Activated naive CD4-positive, alpha-beta T cell treated with anti-CD3 and anti-CD28 coated beads for 36 hours (primary cell): ENCODE data around the gene EXT2. TPM values are rescaled to one million over a fixed set of nuclear protein-coding genes. Genes with fewer than 3 reads are reported as not detected.
A peak's percentile ranks its signal among the peaks of the same experiment; 100 is the strongest.

Experiments
- CTCF ChIA-PET: fragments of 350-600 bp; sonication (Branson Sonifier 250); formaldehyde crosslinking; loops from one replicate; lab custom pipeline; 2021; ENCODE audit warnings: antibody characterized with exemption; lab: Charles Lee
- DNase-seq: peaks from one replicate; pipeline ENCODE4 v3.0.0-alpha.2; 2020
- H3K27ac Mint-ChIP-seq: one replicate; pipeline ENCODE4 v1.8.0; 2021; ENCODE audit warnings: mild to moderate bottlenecking, mixed read lengths
- H3K27me3 Mint-ChIP-seq: one replicate; pipeline ENCODE4 v1.8.0; 2021; ENCODE audit warnings: low read depth, mixed read lengths
- H3K36me3 Mint-ChIP-seq: one replicate; pipeline ENCODE4 v1.8.0; 2021; ENCODE audit warnings: low read depth, mixed read lengths
- H3K4me1 Mint-ChIP-seq: one replicate; pipeline ENCODE4 v1.8.0; 2021; ENCODE audit warnings: low read depth, mixed read lengths
- H3K4me3 Mint-ChIP-seq: one replicate; pipeline ENCODE4 v1.8.0; 2021; ENCODE audit warnings: mild to moderate bottlenecking, moderate library complexity, mixed read lengths
- H3K9me3 Mint-ChIP-seq: one replicate; pipeline ENCODE4 v1.8.0; 2021; ENCODE audit warnings: mixed read lengths
- intact Hi-C: fragments of 100-400 bp; cut with micrococcal nuclease; formaldehyde crosslinking; loops from one replicate; pipeline ENCODE4 v1.15.1; 2023
- total RNA-seq, 2 experiments: library from RNA; stranded (reverse); gene quantifications; one replicate each; pipeline ENCODE4 v1.2.3, GENCODE V29; 2021

EXT2 gene
- total RNA-seq, 2 experiments from 2014 or later: 23.8 to 26.2 TPM

GRCh38 chr11:44219830-44220796 lies 124.6 kb downstream of the EXT2 start:
- Mint-ChIP-seq H3K27me3 (no peaks in the 10 kb centered on the region), H3K4me1 (peaks cover 5% of the 10 kb centered on the region), H3K9me3 (no peaks in the 10 kb centered on the region), H3K4me3 (no peak overlapping the region), H3K36me3 (peaks cover 20% of the 10 kb centered on the region), H3K27ac (no peak overlapping the region)
- CTCF ChIA-PET: interaction anchor here (0.5 to 0.9 kb wide), 3 partner anchors 14 to 657 kb away, joined by 3 to 5 read pairs (median 3); no protein-coding TSS in a partner anchor
- intact Hi-C loops: no loop called here
- no peak for DNase-seq

- no peak for DNase-seq
- Mint-ChIP-seq H3K36me3 (peaks cover 20% of the 10 kb centered on the region), H3K9me3 (no peaks in the 10 kb centered on the region), H3K27me3 (no peaks in the 10 kb centered on the region), H3K4me1 (peaks cover 10% of the 10 kb centered on the region), H3K4me3 (no peak overlapping the region), H3K27ac (no peak overlapping the region)
- intact Hi-C loops: no loop called here
- CTCF ChIA-PET: interaction anchor here (0.5 kb wide), 1 partner anchor 86 kb away, joined by 4 read pairs; no protein-coding TSS in a partner anchor
These were observed 126.0 kb downstream of the EXT2 start for GRCh38 chr11:44221456-44221855.

GRCh38 chr11:44221992-44222391 lies 126.5 kb downstream of the EXT2 start:
- DNase-seq: no peak
- no peak overlapping the region for H3K27ac Mint-ChIP-seq
- no peaks in the 10 kb centered on the region for H3K27me3 Mint-ChIP-seq
- H3K36me3 Mint-ChIP-seq: peaks cover 18% of the 10 kb centered on the region
- no peak overlapping the region for H3K4me3 Mint-ChIP-seq
- CTCF ChIA-PET: no interaction called here
- intact Hi-C loops: no loop called here
- peaks cover 13% of the 10 kb centered on the region for H3K4me1 Mint-ChIP-seq
- H3K9me3 Mint-ChIP-seq: no peaks in the 10 kb centered on the region

GRCh38 chr11:44223238-44223637 lies 127.8 kb downstream of the EXT2 start:
- no peaks in the 10 kb centered on the region for H3K9me3 Mint-ChIP-seq
- H3K4me3 Mint-ChIP-seq: no peak overlapping the region
- DNase-seq: no peak
- peaks cover 15% of the 10 kb centered on the region for H3K36me3 Mint-ChIP-seq
- CTCF ChIA-PET: no interaction called here
- H3K4me1 Mint-ChIP-seq: peaks cover 16% of the 10 kb centered on the region
- no peaks in the 10 kb centered on the region for H3K27me3 Mint-ChIP-seq
- intact Hi-C loops: no loop called here
- no peak overlapping the region for H3K27ac Mint-ChIP-seq

DNA sequence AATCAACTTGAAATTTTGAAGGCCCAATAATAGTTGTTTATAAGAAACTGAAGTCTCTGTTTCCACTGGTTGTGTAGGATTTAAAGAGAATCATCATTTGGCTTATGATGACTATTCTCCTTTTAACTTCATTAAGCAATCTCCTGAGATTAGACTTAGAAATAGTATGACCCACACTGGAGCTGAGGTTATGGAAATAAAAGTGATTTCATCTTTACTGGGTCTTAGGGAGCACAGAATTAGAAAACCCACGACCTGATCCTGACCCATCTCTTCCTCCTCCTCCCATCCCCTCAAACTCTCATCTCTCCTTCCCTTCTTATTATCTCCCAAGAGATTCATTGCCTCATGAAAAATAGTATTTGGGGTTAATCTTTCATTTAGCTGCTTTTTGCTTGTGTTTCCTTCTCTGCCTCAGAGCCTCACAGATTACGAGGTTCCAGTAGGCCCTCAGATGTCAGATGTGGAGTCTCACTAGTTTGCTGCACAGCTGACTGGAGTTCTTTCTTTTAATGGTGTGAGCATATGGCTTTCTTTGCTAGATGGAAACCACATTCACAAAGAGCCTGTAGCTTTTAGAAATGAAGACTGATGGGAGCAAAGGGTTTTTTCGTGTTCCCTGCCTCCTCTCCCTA lies 129.5 kb downstream of the EXT2 start:
- H3K36me3 Mint-ChIP-seq: peaks cover 11% of the 10 kb centered on the region
- no peak for DNase-seq
- CTCF ChIA-PET: no interaction called here
- no peaks in the 10 kb centered on the region for H3K9me3 Mint-ChIP-seq
- H3K27me3 Mint-ChIP-seq: no peaks in the 10 kb centered on the region
- intact Hi-C loops: no loop called here
- H3K4me3 Mint-ChIP-seq: no peak overlapping the region
- no peak overlapping the region for H3K27ac Mint-ChIP-seq
- peaks cover 16% of the 10 kb centered on the region for H3K4me1 Mint-ChIP-seq

GRCh38 chr11:44226490-44226889 lies 131.0 kb downstream of the EXT2 start:
- Mint-ChIP-seq H3K9me3 (no peaks in the 10 kb centered on the region), H3K27ac (no peak overlapping the region), H3K27me3 (no peaks in the 10 kb centered on the region), H3K4me3 (no peak overlapping the region), H3K36me3 (peaks cover 5% of the 10 kb centered on the region), H3K4me1 (peaks cover 16% of the 10 kb centered on the region)
- no peak for DNase-seq
- CTCF ChIA-PET: no interaction called here
- intact Hi-C loops: no loop called here

DNA sequence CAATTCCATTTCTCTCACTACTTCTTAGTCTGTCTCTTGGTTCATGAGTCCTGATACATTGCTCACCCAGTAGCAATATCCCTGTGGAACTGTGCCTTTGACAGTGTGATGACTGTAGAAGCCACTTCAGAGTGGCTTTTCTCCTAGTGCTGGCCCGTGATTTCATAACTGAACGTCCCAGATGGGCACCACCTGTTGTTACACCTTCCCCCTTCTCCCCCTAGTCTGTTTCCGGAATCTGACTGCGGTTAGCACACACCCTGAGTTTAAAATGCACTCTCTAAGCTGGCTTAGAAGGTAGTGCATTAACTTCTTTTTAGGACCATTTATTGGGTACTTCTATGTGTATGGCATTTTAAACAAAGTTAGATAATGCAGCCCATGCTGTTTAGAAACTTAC lies 131.5 kb downstream of the EXT2 start:
- peak; percentile 10 for DNase-seq
- intact Hi-C loops: no loop called here
- Mint-ChIP-seq H3K4me3 (no peak overlapping the region), H3K4me1 (peaks cover 16% of the 10 kb centered on the region), H3K9me3 (no peaks in the 10 kb centered on the region), H3K27ac (no peak overlapping the region), H3K27me3 (no peaks in the 10 kb centered on the region), H3K36me3 (peaks cover 2% of the 10 kb centered on the region)
- CTCF ChIA-PET: no interaction called here

DNA sequence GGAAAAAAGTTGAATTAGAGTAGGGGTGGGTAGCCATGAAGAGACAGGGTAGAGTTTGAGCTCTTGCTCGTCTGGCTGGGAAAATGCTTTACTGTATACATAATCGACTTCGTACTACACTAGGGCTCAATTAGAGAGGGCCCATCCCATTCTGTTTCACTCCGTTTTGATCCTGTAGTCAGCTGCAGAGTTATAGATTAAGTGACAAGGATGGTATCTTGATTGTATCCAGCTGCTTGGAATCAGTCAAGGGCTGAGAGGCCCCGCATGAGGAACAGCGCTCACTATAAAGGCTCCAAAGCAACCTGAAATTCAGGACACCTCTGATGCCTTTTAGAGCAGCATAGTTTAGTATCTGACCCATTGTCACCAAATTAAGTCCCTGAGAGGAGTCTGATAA lies 132.9 kb downstream of the EXT2 start:
- Mint-ChIP-seq H3K4me1 (peaks cover 16% of the 10 kb centered on the region), H3K27me3 (no peaks in the 10 kb centered on the region), H3K9me3 (no peaks in the 10 kb centered on the region), H3K27ac (no peak overlapping the region), H3K36me3 (peaks cover 3% of the 10 kb centered on the region), H3K4me3 (no peak overlapping the region)
- DNase-seq: no peak
- CTCF ChIA-PET: no interaction called here
- intact Hi-C loops: no loop called here

DNA sequence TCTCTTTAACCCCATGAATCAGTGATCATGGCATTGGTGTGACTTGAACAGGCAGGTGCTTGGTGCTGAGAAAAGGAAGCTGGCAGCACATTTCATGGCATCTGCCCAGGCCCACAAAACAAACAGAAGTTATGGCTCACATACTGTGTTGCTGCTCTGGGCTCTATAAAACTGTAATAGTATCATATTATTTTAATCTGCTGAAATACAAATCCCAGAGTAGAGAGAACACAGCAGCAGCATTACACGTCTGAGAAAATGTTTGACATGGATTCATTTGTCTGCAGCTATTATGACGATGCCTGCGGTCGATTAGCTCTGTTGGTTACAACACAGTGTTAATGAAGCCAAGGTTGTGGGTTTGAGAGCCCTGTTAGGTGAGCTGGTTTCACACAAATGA lies 133.6 kb downstream of the EXT2 start:
- Mint-ChIP-seq H3K27me3 (no peaks in the 10 kb centered on the region), H3K9me3 (no peaks in the 10 kb centered on the region), H3K4me1 (peaks cover 16% of the 10 kb centered on the region), H3K27ac (no peak overlapping the region), H3K4me3 (no peak overlapping the region), H3K36me3 (peaks cover 6% of the 10 kb centered on the region)
- CTCF ChIA-PET: no interaction called here
- no peak for DNase-seq
- intact Hi-C loops: no loop called here

DNA sequence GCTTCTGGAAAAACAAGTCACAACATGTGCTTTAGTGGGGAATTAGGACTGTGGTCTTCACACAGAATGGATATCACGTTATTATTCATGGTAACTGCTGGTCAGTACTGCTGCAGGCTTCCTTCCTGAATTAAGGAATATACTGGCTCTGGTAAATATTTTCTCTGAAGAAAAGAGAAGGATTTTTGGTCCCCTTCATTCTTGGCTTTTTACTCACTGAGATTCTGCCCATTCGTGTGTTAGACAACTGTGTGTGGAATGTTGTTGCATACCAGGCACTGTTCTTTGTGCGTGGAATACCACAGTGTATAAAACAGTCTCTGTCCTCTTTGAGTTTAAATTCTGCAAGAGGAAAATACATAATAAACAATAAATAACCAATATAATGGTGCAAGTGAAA lies 134.1 kb downstream of the EXT2 start:
- no peaks in the 10 kb centered on the region for H3K9me3 Mint-ChIP-seq
- H3K4me1 Mint-ChIP-seq: peaks cover 16% of the 10 kb centered on the region
- intact Hi-C loops: no loop called here
- no peak overlapping the region for H3K27ac Mint-ChIP-seq
- no peaks in the 10 kb centered on the region for H3K27me3 Mint-ChIP-seq
- no peak overlapping the region for H3K4me3 Mint-ChIP-seq
- peaks cover 6% of the 10 kb centered on the region for H3K36me3 Mint-ChIP-seq
- no peak for DNase-seq
- CTCF ChIA-PET: no interaction called here

GRCh38 chr11:44235765-44236201 lies 140.3 kb downstream of the EXT2 start:
- Mint-ChIP-seq H3K4me3 (no peak overlapping the region), H3K9me3 (no peaks in the 10 kb centered on the region), H3K27me3 (no peaks in the 10 kb centered on the region), H3K27ac (no peak overlapping the region), H3K36me3 (peaks cover 27% of the 10 kb centered on the region), H3K4me1 (no peaks in the 10 kb centered on the region)
- CTCF ChIA-PET: interaction anchor here (0.6 kb wide), 1 partner anchor 660 kb away, joined by 3 read pairs; no protein-coding TSS in a partner anchor
- intact Hi-C loops: no loop called here
- DNase-seq: no peak

- CTCF ChIA-PET: no interaction called here
- DNase-seq: no peak
- H3K4me1 Mint-ChIP-seq: no peaks in the 10 kb centered on the region
- no peak overlapping the region for H3K27ac Mint-ChIP-seq
- no peaks in the 10 kb centered on the region for H3K27me3 Mint-ChIP-seq
- H3K9me3 Mint-ChIP-seq: no peaks in the 10 kb centered on the region
- H3K4me3 Mint-ChIP-seq: no peak overlapping the region
- intact Hi-C loops: no loop called here
- H3K36me3 Mint-ChIP-seq: peaks cover 27% of the 10 kb centered on the region
These were observed 140.8 kb downstream of the EXT2 start for GRCh38 chr11:44236296-44236695.
